Effector memory CD4-positive, alpha-beta T cell (primary cell): Measurements from ENCODE around the gene PCED1A.

Experiments used
- DNase-seq, 3 donors: peaks; one replicate each; pipeline ENCODE4 v3.0.0-alpha.2; 2020
- H3K27ac ChIP-seq: 2 replicates; pipeline ENCODE4 v1.7.0; 2013; ENCODE audit warnings: mild to moderate bottlenecking, low read length, moderate library complexity; ENCODE audit not compliant: insufficient read depth, poor library complexity, severe bottlenecking
- H3K27me3 ChIP-seq: replicated peaks from 2 replicates; pipeline ENCODE4 v1.7.0; 2013; ENCODE audit warnings: mild to moderate bottlenecking, low read length; ENCODE audit not compliant: insufficient read depth, control insufficient read depth, poor library complexity, severe bottlenecking
- H3K36me3 ChIP-seq: 2 replicates; pipeline ENCODE4 v1.7.0; 2013; ENCODE audit warnings: mild to moderate bottlenecking, low read length, moderate library complexity; ENCODE audit not compliant: control insufficient read depth, insufficient read depth
- H3K4me1 ChIP-seq: 2 replicates; pipeline ENCODE4 v1.7.0; 2013; ENCODE audit warnings: low read length, mild to moderate bottlenecking; ENCODE audit not compliant: control insufficient read depth, insufficient read depth, poor library complexity, severe bottlenecking
- H3K4me3 ChIP-seq: 2 replicates; pipeline ENCODE4 v1.7.0; 2013; ENCODE audit warnings: low read length, low read depth, mild to moderate bottlenecking; ENCODE audit not compliant: insufficient read depth, poor library complexity, severe bottlenecking
- H3K9me3 ChIP-seq: 2 replicates; pipeline ENCODE4 v1.7.0; 2013; ENCODE audit warnings: mild to moderate bottlenecking, low read length, moderate library complexity; ENCODE audit not compliant: control insufficient read depth

PCED1A gene

GRCh38 chr20:2866236-2866635 is 25.8 kb upstream of the PCED1A start:
- Histone ChIP-seq H3K36me3 (peaks cover 37% of the 10 kb centered on the region), H3K27ac (no peak overlapping the region)

DNA sequence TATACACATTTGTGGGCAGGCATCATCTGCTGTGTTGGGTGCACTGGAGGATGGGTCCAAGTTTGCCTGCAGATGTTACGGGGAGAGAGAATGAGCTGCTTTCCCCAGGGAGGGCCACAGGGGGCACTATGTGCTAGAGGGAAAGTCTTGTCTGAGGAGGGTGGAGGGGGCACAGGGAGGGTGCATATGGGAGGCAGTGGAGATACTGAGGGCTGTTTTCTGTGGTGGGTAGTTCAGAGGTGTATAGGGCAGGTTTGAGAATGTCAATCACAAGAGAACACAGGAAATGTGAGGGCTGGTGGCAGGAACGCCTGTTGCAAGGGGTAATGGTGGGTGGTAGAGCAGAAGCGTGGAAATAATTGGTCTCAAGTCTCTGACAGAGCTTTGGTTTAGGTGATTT is 25.2 kb upstream of the PCED1A start:
- no peak for DNase-seq
- peaks cover 43% of the 10 kb centered on the region for H3K36me3 ChIP-seq

More at GRCh38 chr20:2866236-2866635, 25.8 kb upstream of the PCED1A start:
- no peak for DNase-seq
- peaks cover 5% of the 10 kb centered on the region for H3K4me1 ChIP-seq
- no peak overlapping the region for H3K4me3 ChIP-seq
- H3K9me3 ChIP-seq: no peaks in the 10 kb centered on the region
- no peaks in the 10 kb centered on the region for H3K27me3 ChIP-seq

DNA sequence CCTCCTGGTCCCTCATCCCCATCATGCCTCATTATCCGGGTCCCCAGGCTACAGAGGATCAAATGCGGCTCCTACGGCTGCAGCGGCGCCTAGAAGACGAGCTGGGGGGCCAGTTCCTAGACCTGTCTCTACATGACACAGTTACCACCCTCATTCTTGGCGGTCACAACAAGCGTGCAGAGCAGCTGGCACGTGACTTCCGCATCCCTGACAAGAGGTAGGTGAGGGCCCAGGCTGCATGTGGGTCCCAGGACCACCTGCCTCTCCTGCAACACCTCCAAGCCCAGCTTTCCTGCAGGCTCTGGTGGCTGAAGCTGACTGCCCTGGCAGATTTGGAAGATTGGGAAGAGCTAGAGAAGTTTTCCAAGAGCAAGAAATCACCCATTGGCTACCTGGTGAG is 24.6 kb upstream of the PCED1A start:
- no peak overlapping the region for H3K4me3 ChIP-seq
- DNase-seq: no peak
- no peaks in the 10 kb centered on the region for H3K9me3 ChIP-seq
- H3K27me3 ChIP-seq: no peaks in the 10 kb centered on the region
- peaks cover 43% of the 10 kb centered on the region for H3K36me3 ChIP-seq
- H3K4me1 ChIP-seq: peaks cover 5% of the 10 kb centered on the region
- H3K27ac ChIP-seq: no peak overlapping the region

More for the DNA sequence above, 25.2 kb upstream of the PCED1A start:
- no peaks in the 10 kb centered on the region for H3K9me3 ChIP-seq
- no peaks in the 10 kb centered on the region for H3K27me3 ChIP-seq
- H3K4me3 ChIP-seq: no peak overlapping the region
- no peak overlapping the region for H3K27ac ChIP-seq
- peaks cover 5% of the 10 kb centered on the region for H3K4me1 ChIP-seq

DNA sequence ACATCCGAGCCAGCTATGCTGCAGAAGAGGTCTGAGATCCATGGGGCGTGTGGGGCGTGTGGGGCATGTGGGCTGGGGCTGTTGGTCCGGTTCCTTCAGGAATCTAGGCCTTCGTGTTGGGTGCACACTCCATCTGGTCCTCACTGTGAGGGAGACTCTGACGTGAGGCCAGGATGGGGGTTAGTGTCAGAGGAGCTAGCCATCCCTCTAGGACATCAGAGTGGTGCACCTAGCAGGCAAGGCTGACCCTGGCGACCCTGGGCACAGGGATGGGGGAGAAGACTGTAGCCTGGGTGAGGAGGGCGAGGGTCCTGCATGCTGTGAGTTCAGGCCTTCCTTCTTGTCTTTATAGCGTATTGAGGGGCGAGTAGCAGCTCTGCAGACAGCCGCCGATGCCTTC is 24.2 kb upstream of the PCED1A start:
- H3K36me3 ChIP-seq: peaks cover 43% of the 10 kb centered on the region
- H3K4me1 ChIP-seq: peaks cover 5% of the 10 kb centered on the region
- no peaks in the 10 kb centered on the region for H3K27me3 ChIP-seq
- no peak overlapping the region for H3K4me3 ChIP-seq
- no peak for DNase-seq
- H3K9me3 ChIP-seq: no peaks in the 10 kb centered on the region
- H3K27ac ChIP-seq: no peak overlapping the region

DNA sequence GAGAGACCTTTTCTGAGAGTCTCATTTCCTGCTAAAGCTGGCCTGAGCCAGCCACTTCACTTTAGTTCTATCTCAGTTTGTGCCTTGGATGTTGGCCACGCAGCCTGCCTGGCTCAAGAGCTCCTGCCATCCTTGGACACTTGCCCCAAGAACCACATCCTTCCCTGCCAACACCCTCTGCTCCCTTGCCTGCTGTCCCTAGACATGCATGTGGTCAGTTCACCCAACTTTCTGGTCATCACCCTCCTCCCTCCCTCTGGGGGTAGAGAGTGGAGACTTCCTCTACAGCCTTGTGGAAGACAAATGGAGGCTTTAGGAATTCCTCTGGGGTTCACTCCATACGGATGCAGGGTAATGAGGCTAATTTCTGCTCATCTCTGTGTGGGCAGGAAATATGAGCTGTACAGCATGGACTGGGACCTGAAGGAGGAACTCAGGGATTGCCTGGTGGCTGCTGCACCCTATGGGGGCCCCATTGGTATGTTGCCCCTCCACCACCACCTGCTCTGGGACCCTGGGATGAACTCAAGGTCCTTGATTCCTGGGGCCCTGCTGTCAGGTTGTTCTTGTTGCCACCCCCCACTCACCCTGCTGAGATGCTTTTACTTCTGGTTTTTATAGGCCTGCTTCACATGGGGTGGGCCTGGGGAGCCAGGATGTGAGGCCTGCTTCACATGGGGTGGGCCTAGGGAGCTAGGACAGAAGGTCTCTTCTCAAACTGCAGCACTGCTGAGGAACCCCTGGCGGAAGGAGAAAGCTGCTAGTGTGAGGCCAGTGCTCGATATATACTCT is 19.1 kb upstream of the PCED1A start:
- H3K27me3 ChIP-seq: no peaks in the 10 kb centered on the region
- H3K27ac ChIP-seq: no peak overlapping the region
- H3K4me1 ChIP-seq: no peaks in the 10 kb centered on the region
- no peaks in the 10 kb centered on the region for H3K9me3 ChIP-seq
- no peak overlapping the region for H3K4me3 ChIP-seq
- peaks cover 30% of the 10 kb centered on the region for H3K36me3 ChIP-seq
- no peak for DNase-seq

DNA sequence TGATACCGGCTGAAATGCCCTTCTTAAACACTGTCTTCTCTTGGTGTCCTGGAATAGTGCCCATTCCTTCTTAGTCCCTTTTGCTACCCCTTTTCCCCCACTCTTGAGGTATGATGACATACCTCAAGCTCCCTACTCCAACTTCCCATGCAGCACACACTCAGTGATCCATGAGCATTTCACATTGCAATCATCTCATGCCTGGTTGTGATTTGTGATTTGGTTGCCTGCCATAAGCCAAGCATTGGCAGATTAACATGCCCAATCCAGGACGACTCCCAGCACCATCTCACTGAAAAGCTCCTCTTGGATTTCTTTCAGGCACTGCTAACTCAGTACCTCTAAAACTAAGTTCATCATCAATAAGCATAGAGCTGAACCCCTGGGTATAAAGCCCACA is 18.1 kb upstream of the PCED1A start:
- H3K4me3 ChIP-seq: no peak overlapping the region
- H3K4me1 ChIP-seq: no peaks in the 10 kb centered on the region
- no peak for DNase-seq
- no peaks in the 10 kb centered on the region for H3K27me3 ChIP-seq
- H3K9me3 ChIP-seq: no peaks in the 10 kb centered on the region
- no peak overlapping the region for H3K27ac ChIP-seq
- peaks cover 22% of the 10 kb centered on the region for H3K36me3 ChIP-seq

DNA sequence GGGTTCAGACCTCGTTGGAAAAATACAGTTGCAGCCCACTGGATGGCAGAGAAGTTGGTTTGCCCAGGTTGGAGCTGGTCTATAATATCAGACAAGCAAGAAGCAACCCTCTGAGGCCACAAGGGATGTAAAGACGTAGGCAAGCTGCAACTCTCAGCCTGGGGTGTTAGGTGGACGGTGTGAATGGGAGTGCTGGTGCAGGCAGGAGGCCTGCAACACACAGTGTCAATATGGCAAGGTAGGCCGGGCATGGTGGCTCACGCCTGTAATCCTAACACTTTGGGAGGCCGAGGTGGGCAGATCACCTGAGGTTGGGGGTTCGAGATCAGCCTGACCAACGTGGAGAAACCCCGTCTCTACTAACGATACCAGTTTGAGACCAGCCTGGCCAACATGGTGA is 10.6 kb upstream of the PCED1A start:
- Histone ChIP-seq H3K27ac (no peak overlapping the region), H3K4me1 (peaks cover 5% of the 10 kb centered on the region), H3K9me3 (no peaks in the 10 kb centered on the region), H3K27me3 (no peaks in the 10 kb centered on the region), H3K4me3 (no peak overlapping the region), H3K36me3 (peaks cover 8% of the 10 kb centered on the region)
- DNase-seq: no peak

DNA sequence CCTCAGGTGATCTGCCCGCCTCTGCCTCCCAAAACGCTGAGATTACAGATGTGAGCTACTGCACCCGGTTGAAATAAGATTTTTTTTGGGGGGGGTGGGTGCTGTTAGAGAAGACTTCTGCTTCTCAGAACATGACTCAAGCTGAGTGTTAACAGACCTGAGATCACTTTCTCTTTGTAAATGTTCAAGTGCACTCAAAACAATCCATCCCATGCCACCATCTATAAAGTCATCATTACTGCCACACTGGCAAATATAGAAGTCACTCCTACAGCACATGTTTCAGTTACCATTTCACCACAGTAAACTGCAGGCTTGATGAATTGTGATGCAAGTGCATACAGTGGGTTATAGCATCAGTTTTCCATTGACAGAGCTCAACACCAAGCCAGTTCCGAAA is 9.1 kb upstream of the PCED1A start:
- peaks cover 5% of the 10 kb centered on the region for H3K4me1 ChIP-seq
- H3K27me3 ChIP-seq: no peaks in the 10 kb centered on the region
- DNase-seq: no peak
- no peak overlapping the region for H3K4me3 ChIP-seq
- no peak overlapping the region for H3K27ac ChIP-seq
- H3K36me3 ChIP-seq: peaks cover 8% of the 10 kb centered on the region
- no peaks in the 10 kb centered on the region for H3K9me3 ChIP-seq

GRCh38 chr20:2847802-2848201 is 7.3 kb upstream of the PCED1A start:
- H3K27me3 ChIP-seq: no peaks in the 10 kb centered on the region
- no peak overlapping the region for H3K27ac ChIP-seq
- no peaks in the 10 kb centered on the region for H3K9me3 ChIP-seq
- peaks cover 8% of the 10 kb centered on the region for H3K36me3 ChIP-seq
- no peak overlapping the region for H3K4me3 ChIP-seq
- DNase-seq: no peak
- H3K4me1 ChIP-seq: peaks cover 5% of the 10 kb centered on the region

GRCh38 chr20:2846698-2847097 is 6.2 kb upstream of the PCED1A start:
- H3K4me1 ChIP-seq: no peaks in the 10 kb centered on the region
- DNase-seq: no peak
- H3K27me3 ChIP-seq: no peaks in the 10 kb centered on the region
- no peak overlapping the region for H3K4me3 ChIP-seq
- no peak overlapping the region for H3K27ac ChIP-seq
- H3K36me3 ChIP-seq: peaks cover 8% of the 10 kb centered on the region
- H3K9me3 ChIP-seq: no peaks in the 10 kb centered on the region
